ENCODE results near the gene ARHGAP24.
"Not testable (repeated sequence)": the region's sequence is repeated elsewhere in the genome, so short reads cannot be mapped to it uniquely, and the experiment has no call there.

The ARHGAP24 gene

DNA sequence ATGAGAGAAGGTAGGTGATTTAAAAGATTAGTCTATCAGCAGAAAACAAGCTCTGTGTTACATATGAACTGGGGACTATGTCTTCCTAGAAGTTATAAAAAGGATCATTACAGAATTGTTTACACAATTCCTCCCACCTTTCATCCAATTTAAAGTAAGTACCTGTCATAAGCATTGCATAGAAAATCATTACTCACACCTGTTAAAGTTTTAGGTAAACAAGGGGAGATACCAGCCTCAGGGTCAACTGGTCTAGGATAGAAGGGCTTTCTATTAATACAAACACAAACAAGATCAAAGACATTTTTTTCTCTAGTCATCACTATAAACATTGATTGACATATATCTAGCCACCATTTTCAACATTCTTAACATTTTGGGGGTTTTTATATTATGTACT is 333.9 kb downstream of the ARHGAP24 start:
- ATAC-seq (ENCODE audit: low read depth) (no peak), DNase-seq (ENCODE audit: low spot score) (no peak)
- H3K9me3 ChIP-seq (ENCODE audit: severe bottlenecking): no peaks in the 10 kb centered on the region
- H3K36me3 ChIP-seq (ENCODE audit: low read depth): no peaks in the 10 kb centered on the region
- no peak overlapping the region for H3K27ac ChIP-seq (ENCODE audit: poor library complexity, severe bottlenecking)
- H3K27me3 ChIP-seq (ENCODE audit: insufficient read depth, poor library complexity, severe bottlenecking): no peaks in the 10 kb centered on the region
- no peak for TF ChIP-seq CTCF (IDR thresholded peaks at IDR 0.05; ENCODE audit: poor library complexity, severe bottlenecking)
- H3K4me3 ChIP-seq (ENCODE audit: severe bottlenecking): no peak overlapping the region
- no peaks in the 10 kb centered on the region for H3K4me1 ChIP-seq (ENCODE audit: insufficient read depth, poor library complexity, severe bottlenecking)

- H3K27me3 ChIP-seq (ENCODE audit: insufficient read depth, poor library complexity, severe bottlenecking): no peaks in the 10 kb centered on the region
- TF ChIP-seq CTCF (IDR thresholded peaks at IDR 0.05; ENCODE audit: poor library complexity, severe bottlenecking): no peak
- no peaks in the 10 kb centered on the region for H3K9me3 ChIP-seq (ENCODE audit: severe bottlenecking)
- ATAC-seq (ENCODE audit: low read depth) (no peak), DNase-seq (ENCODE audit: low spot score) (no peak)
- no peaks in the 10 kb centered on the region for H3K4me1 ChIP-seq (ENCODE audit: insufficient read depth, poor library complexity, severe bottlenecking)
- no peak overlapping the region for H3K4me3 ChIP-seq (ENCODE audit: severe bottlenecking)
- no peaks in the 10 kb centered on the region for H3K36me3 ChIP-seq (ENCODE audit: low read depth)
- H3K27ac ChIP-seq (ENCODE audit: poor library complexity, severe bottlenecking): no peak overlapping the region
These were observed 337.8 kb downstream of the ARHGAP24 start for GRCh38 chr4:85812776-85813175.

- Histone ChIP-seq H3K27ac (ENCODE audit: poor library complexity, severe bottlenecking) (no peak overlapping the region), H3K27me3 (ENCODE audit: insufficient read depth, poor library complexity, severe bottlenecking) (no peaks in the 10 kb centered on the region), H3K36me3 (ENCODE audit: low read depth) (no peaks in the 10 kb centered on the region), H3K9me3 (ENCODE audit: severe bottlenecking) (no peaks in the 10 kb centered on the region), H3K4me1 (ENCODE audit: insufficient read depth, poor library complexity, severe bottlenecking) (no peaks in the 10 kb centered on the region), H3K4me3 (ENCODE audit: severe bottlenecking) (no peak overlapping the region)
- DNase-seq (ENCODE audit: low spot score) (no peak), ATAC-seq (ENCODE audit: low read depth) (no peak)
- TF ChIP-seq CTCF (IDR thresholded peaks at IDR 0.05; ENCODE audit: poor library complexity, severe bottlenecking): no peak
These were observed 341.0 kb downstream of the ARHGAP24 start for GRCh38 chr4:85815796-85816459.

DNA sequence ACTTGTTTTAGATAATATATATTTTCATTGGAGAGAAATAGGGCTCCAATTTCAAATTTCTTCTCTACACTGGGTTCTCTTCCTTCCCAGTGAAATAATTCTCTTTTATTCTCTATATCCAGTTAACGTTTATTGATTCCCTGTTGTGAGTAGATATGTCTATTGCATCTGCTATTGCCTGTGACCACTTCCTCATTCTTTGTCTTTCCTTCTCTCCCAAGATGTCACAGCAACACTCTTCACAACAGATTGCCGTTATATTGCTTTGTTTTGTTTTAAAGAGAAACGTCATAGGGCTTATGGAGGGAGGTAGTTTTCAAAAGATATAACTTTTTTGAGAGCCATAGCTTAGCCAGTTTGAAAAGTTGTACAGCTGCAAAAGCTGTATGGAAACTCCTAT is 343.8 kb downstream of the ARHGAP24 start:
- ATAC-seq (ENCODE audit: low read depth): no peak
- no peak for TF ChIP-seq CTCF (IDR thresholded peaks at IDR 0.05; ENCODE audit: poor library complexity, severe bottlenecking)

GRCh38 chr4:85820101-85820500 is 345.2 kb downstream of the ARHGAP24 start:
- not testable (repeated sequence) for H3K9me3 ChIP-seq (ENCODE audit: severe bottlenecking); H3K27me3 ChIP-seq (ENCODE audit: insufficient read depth, poor library complexity, severe bottlenecking); H3K4me3 ChIP-seq (ENCODE audit: severe bottlenecking); DNase-seq (ENCODE audit: low spot score); ATAC-seq (ENCODE audit: low read depth); H3K27ac ChIP-seq (ENCODE audit: poor library complexity, severe bottlenecking); H3K4me1 ChIP-seq (ENCODE audit: insufficient read depth, poor library complexity, severe bottlenecking); H3K36me3 ChIP-seq (ENCODE audit: low read depth)

More for the DNA sequence above, 343.8 kb downstream of the ARHGAP24 start:
- no peak overlapping the region for H3K27ac ChIP-seq (ENCODE audit: poor library complexity, severe bottlenecking)
- H3K27me3 ChIP-seq (ENCODE audit: insufficient read depth, poor library complexity, severe bottlenecking): no peaks in the 10 kb centered on the region
- H3K4me3 ChIP-seq (ENCODE audit: severe bottlenecking): no peak overlapping the region
- H3K36me3 ChIP-seq (ENCODE audit: low read depth): no peaks in the 10 kb centered on the region
- DNase-seq (ENCODE audit: low spot score): no peak
- H3K9me3 ChIP-seq (ENCODE audit: severe bottlenecking): no peaks in the 10 kb centered on the region
- no peaks in the 10 kb centered on the region for H3K4me1 ChIP-seq (ENCODE audit: insufficient read depth, poor library complexity, severe bottlenecking)
